ENCODE measurements around the gene AXIN1.

DNA sequence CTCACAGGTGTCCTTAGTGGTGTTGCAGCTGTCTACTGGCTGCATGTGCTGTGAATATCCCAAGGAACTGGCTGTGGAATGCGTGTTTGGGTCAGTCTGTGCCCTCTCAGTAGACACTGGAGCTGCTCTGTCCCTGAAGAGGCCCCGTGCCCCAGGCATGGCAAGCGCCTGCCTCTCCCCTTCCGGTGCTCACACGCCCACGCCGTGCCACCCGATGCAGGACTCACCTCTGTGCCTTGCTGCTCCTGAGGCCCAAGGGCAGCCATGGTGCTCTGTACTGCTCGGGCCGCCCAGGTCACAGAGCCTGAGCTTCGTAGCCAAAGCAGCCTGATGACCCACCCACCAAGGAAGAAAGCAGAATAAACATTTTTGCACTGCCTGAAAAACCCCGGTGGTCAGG, 86.8 kb downstream of the AXIN1 start:
- no peak for TF ChIP-seq EZH2 (IDR thresholded peaks at IDR 0.05; ENCODE audit: low read depth)
- TF ChIP-seq, protein P1, sequence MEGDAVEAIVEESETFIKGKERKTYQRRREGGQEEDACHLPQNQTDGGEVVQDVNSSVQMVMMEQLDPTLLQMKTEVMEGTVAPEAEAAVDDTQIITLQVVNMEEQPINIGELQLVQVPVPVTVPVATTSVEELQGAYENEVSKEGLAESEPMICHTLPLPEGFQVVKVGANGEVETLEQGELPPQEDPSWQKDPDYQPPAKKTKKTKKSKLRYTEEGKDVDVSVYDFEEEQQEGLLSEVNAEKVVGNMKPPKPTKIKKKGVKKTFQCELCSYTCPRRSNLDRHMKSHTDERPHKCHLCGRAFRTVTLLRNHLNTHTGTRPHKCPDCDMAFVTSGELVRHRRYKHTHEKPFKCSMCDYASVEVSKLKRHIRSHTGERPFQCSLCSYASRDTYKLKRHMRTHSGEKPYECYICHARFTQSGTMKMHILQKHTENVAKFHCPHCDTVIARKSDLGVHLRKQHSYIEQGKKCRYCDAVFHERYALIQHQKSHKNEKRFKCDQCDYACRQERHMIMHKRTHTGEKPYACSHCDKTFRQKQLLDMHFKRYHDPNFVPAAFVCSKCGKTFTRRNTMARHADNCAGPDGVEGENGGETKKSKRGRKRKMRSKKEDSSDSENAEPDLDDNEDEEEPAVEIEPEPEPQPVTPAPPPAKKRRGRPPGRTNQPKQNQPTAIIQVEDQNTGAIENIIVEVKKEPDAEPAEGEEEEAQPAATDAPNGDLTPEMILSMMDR (conservative IDR thresholded peaks at IDR 0.05), result no peak

Measured in PC-9 (cell line).